PC-9 (cell line): Measurements from ENCODE around the gene PTPN6. TPM values are rescaled to one million over a fixed set of nuclear protein-coding genes. Genes with fewer than 3 reads are reported as not detected.
A peak's percentile ranks its signal among the peaks of the same experiment; 100 is the strongest.

Experiments
- BruUV-seq: library from RNA; stranded (reverse); fragments of 400-500 nt; replicated peaks from 2 replicates; lab custom pipeline; 2021; lab: Mats Ljungman, UMichigan
- CTCF ChIA-PET: fragments of 300-600 bp; sonication (Branson Sonifier 250); formaldehyde crosslinking; loops from one replicate; lab custom pipeline; 2022; ENCODE audit warnings: antibody characterized with exemption; lab: Charles Lee
- POLR2A ChIA-PET: fragments of 300-600 bp; sonication (Branson Sonifier 250); formaldehyde crosslinking; loops from one replicate; lab custom pipeline; 2022; ENCODE audit warnings: antibody characterized with exemption; ENCODE audit not compliant: unreplicated experiment; lab: Charles Lee
- DNase-seq, 2 experiments: peaks; one replicate each; pipeline versions ENCODE4 v3.0.0 to v3.0.0-alpha.2; 2015 to 2022; ENCODE audit warnings: mixed read lengths in 1 of 2
- H2AFZ ChIP-seq: fragments of 200-600 bp; sonication (generic); 2 replicates; pipeline ENCODE4 v1.8.1; 2017; ENCODE audit warnings: antibody characterized with exemption
- H3F3A ChIP-seq: fragments of 200-600 bp; sonication (generic); 2 replicates; pipeline ENCODE4 v1.8.1; 2017; ENCODE audit warnings: antibody characterized with exemption, mild to moderate bottlenecking, low read depth; ENCODE audit not compliant: insufficient read depth
- H3K27ac ChIP-seq: fragments of 200-600 bp; sonication (generic); 2 replicates; pipeline ENCODE4 v1.6.1; 2016; ENCODE audit warnings: mixed run types
- H3K27me3 ChIP-seq: fragments of 200-600 bp; sonication (generic); 2 replicates; pipeline ENCODE4 v1.6.1; 2016; ENCODE audit warnings: low read depth, mixed run types; ENCODE audit not compliant: insufficient read depth
- H3K36me3 ChIP-seq: fragments of 200-600 bp; sonication (generic); 2 replicates; pipeline ENCODE4 v1.6.1; 2016; ENCODE audit warnings: low read depth, mixed run types
- H3K4me1 ChIP-seq: fragments of 200-600 bp; sonication (generic); replicated peaks from 2 replicates; pipeline ENCODE4 v1.6.1; 2016; ENCODE audit warnings: mixed run types; ENCODE audit not compliant: insufficient read depth
- H3K4me2 ChIP-seq: fragments of 200-600 bp; sonication (generic); 2 replicates; pipeline ENCODE4 v1.6.1; 2017; ENCODE audit warnings: mixed run types
- H3K4me3 ChIP-seq: fragments of 200-600 bp; sonication (generic); 2 replicates; pipeline ENCODE4 v1.6.1; 2016; ENCODE audit warnings: mixed run types
- H3K79me2 ChIP-seq: fragments of 200-600 bp; sonication (generic); 2 replicates; pipeline ENCODE4 v1.6.1; 2017; ENCODE audit warnings: low read depth, mixed run types
- H3K9me2 ChIP-seq: fragments of 200-600 bp; sonication (generic); 2 replicates; pipeline ENCODE4 v1.8.1; 2017; ENCODE audit warnings: mild to moderate bottlenecking; ENCODE audit not compliant: insufficient read depth
- H3K9me3 ChIP-seq: fragments of 200-600 bp; sonication (generic); 2 replicates; pipeline ENCODE4 v1.8.1; 2016; ENCODE audit warnings: low read depth; ENCODE audit not compliant: insufficient read depth
- H4K20me1 ChIP-seq: fragments of 200-600 bp; sonication (generic); 2 replicates; pipeline ENCODE4 v1.8.1; 2017; ENCODE audit not compliant: insufficient read depth
- EZH2 ChIP-seq: fragments of 200-600 bp; sonication (generic); IDR thresholded peaks from 2 replicates; pipeline ENCODE4 v1.8.0; 2017; ENCODE audit warnings: antibody characterized with exemption, low read depth
- intact Hi-C: fragments of 100-400 bp; cut with micrococcal nuclease; formaldehyde crosslinking; loops from one replicate; pipeline ENCODE4 v1.10.0; 2022; ENCODE audit not compliant: unreplicated experiment
- total RNA-seq: library from RNA; stranded (reverse); gene quantifications from 2 replicates; pipeline ENCODE4 v1.2.3, GENCODE V29; 2021
- TF ChIP-seq, protein P1 (sequence below): fragments of 200-600 bp; sonication (generic); conservative IDR thresholded peaks from 2 replicates; pipeline ENCODE4 v1.6.1; 2017; ENCODE audit warnings: mixed run types, antibody characterized with exemption, mild to moderate bottlenecking, moderate library complexity

PTPN6 gene
- total RNA-seq, 1 experiment from 2014 or later = 92.7 TPM

DNA sequence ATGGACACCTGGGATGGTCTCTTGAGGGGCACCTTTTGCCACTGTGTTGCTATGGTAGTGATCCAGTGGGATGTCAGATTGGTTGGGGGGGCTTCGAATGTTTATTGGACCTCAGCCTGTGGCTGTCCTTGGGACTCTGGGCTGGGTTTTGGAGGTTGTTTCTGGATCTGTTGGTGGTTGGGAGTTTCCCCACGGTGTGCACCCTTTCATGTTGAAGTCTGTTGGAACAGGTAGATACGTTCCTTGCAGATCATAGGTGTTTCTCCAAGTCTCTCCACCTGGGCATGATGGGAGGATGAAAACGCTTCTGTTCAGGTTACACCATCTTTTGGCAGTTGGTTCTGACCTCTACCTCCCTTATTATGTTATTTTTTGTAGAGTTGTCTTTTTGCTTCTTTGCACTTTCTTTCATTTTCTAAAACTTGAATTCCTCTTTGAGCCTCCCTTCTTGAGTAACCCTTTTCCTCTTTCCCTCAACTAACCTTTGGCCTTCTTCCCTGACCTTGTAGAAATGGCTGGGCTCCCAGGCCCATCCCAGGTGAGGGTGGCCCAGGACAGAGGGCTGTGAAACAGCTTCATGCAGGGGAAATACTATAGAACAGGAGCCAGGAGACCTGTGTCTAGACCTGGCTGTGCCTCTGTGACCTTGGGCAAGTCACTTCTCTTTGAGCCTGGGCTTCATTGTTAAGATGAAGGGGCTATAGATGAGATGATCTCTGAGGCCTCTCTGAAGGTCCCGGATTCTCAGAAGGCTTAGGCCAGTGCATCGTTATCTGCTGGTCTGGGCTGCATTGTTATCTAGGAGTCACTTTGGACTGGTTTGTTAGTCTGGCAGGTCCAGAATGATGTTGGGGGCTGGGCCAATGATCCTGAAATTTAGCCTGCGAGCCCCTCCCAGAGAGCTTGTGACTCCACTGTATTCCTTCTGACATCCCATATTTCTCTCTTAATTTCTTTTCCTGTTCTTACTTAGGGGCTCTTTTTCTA is 21.4 kb upstream of the PTPN6 start:
- H3K27me3 ChIP-seq = no peaks in the 10 kb centered on the region

DNA sequence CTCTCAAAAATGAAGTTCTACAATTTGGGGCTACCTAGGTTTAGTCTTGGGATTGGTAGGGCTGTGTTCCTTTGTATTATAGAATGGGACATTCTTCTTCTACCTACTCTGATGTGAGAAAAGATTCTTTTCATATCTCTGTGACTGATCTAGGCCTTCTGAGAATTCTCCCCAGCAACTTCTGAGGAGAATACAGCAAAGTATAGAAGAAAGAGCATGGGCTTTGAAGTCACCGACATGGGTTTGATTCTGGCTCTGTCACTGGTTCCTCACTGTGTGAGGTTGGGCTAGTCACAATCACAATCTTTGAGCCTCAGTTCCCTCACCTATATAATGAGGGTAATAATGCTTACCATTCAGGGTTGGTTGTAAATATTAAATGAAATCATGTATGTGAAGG is 18.4 kb upstream of the PTPN6 start:
- H3K27me3 ChIP-seq = no peaks in the 10 kb centered on the region
- TF ChIP-seq EZH2 = no peak
- CTCF ChIA-PET = no interaction called here
- no peaks in the 10 kb centered on the region for H3K9me2 ChIP-seq
- H4K20me1 ChIP-seq = peaks cover 28% of the 10 kb centered on the region; the same call in 1 of the 2 replicates
- intact Hi-C loops = no loop called here
- no peak overlapping the region for H3K4me2 ChIP-seq
- POLR2A ChIA-PET = interaction anchor here (0.5 kb wide), 1 partner anchor 17 kb away, joined by 3 read pairs; no protein-coding TSS in a partner anchor
- H3K4me3 ChIP-seq = no peak overlapping the region
- peaks cover 19% of the 10 kb centered on the region for H3K4me1 ChIP-seq
- H3K9me3 ChIP-seq = no peaks in the 10 kb centered on the region
- BruUV-seq = no TSS peak
- peaks cover 19% of the 10 kb centered on the region for H3K36me3 ChIP-seq
- H3K27ac ChIP-seq = no peak overlapping the region
- H3K79me2 ChIP-seq = peaks cover 58% of the 10 kb centered on the region
- peaks cover 54% of the 10 kb centered on the region for H3F3A ChIP-seq
- no peak overlapping the region for H2AFZ ChIP-seq
- DNase-seq = no peak

More for the DNA sequence above, 21.4 kb upstream of the PTPN6 start:
- POLR2A ChIA-PET = no interaction called here
- CTCF ChIA-PET = interaction anchor here (0.5 kb wide), 1 partner anchor 180 kb away, joined by 3 read pairs; the partner anchor contains the start of gene C1RL
- Histone ChIP-seq H3K4me3 (peak overlapping the region; percentile 82), H3K79me2 (peaks cover 70% of the 10 kb centered on the region), H3K36me3 (peaks cover 18% of the 10 kb centered on the region), H2AFZ (no peak overlapping the region), H3K4me2 (peak overlapping the region; percentile 95), H3F3A (peaks cover 61% of the 10 kb centered on the region), H3K4me1 (peaks cover 45% of the 10 kb centered on the region), H3K9me3 (no peaks in the 10 kb centered on the region), H3K27ac (no peak overlapping the region), H4K20me1 (peaks cover 28% of the 10 kb centered on the region; the same call in 1 of the 2 replicates), H3K9me2 (no peaks in the 10 kb centered on the region)
- TSS peak; percentile 9 for BruUV-seq
- intact Hi-C loops = loop anchor here (5.0 kb wide), 1 partner anchor 258 kb away; the partner anchor contains the start of gene PEX5
- DNase-seq = no peak
- TF ChIP-seq, protein P1, sequence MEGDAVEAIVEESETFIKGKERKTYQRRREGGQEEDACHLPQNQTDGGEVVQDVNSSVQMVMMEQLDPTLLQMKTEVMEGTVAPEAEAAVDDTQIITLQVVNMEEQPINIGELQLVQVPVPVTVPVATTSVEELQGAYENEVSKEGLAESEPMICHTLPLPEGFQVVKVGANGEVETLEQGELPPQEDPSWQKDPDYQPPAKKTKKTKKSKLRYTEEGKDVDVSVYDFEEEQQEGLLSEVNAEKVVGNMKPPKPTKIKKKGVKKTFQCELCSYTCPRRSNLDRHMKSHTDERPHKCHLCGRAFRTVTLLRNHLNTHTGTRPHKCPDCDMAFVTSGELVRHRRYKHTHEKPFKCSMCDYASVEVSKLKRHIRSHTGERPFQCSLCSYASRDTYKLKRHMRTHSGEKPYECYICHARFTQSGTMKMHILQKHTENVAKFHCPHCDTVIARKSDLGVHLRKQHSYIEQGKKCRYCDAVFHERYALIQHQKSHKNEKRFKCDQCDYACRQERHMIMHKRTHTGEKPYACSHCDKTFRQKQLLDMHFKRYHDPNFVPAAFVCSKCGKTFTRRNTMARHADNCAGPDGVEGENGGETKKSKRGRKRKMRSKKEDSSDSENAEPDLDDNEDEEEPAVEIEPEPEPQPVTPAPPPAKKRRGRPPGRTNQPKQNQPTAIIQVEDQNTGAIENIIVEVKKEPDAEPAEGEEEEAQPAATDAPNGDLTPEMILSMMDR = no peak
- TF ChIP-seq EZH2 = no peak

GRCh38 chr12:6934110-6934509 is 17.0 kb upstream of the PTPN6 start:
- H2AFZ ChIP-seq = no peak overlapping the region
- H4K20me1 ChIP-seq = peaks cover 28% of the 10 kb centered on the region; the same call in 1 of the 2 replicates
- H3K27ac ChIP-seq = no peak overlapping the region; the same call in 1 of the 2 replicates
- no peaks in the 10 kb centered on the region for H3K9me3 ChIP-seq
- peaks cover 19% of the 10 kb centered on the region for H3K36me3 ChIP-seq
- H3K79me2 ChIP-seq = peaks cover 49% of the 10 kb centered on the region
- intact Hi-C loops = no loop called here
- BruUV-seq = no TSS peak
- no peak for DNase-seq
- TF ChIP-seq, protein P1 = no peak
- no peak for TF ChIP-seq EZH2
- H3F3A ChIP-seq = peaks cover 54% of the 10 kb centered on the region
- ChIA-PET POLR2A (interaction anchor here (0.7 kb wide), 1 partner anchor 9 kb away, joined by 4 read pairs; no protein-coding TSS in a partner anchor), CTCF (no interaction called here)
- H3K27me3 ChIP-seq = no peaks in the 10 kb centered on the region
- no peaks in the 10 kb centered on the region for H3K9me2 ChIP-seq
- peaks cover 25% of the 10 kb centered on the region for H3K4me1 ChIP-seq
- no peak overlapping the region for H3K4me2 ChIP-seq
- H3K4me3 ChIP-seq = no peak overlapping the region
